Hematopoietic multipotent progenitor cell treated with erythropoietin and hydrocortisone succinate and interleukin-3 and kit ligand, for 8 days (in vitro differentiated cells): Measurements from ENCODE around the gene KRTAP6-2.

Experiments used
- DNase-seq: peaks from one replicate; pipeline ENCODE4 v3.0.0-alpha.2; 2015

Gene KRTAP6-2

DNA sequence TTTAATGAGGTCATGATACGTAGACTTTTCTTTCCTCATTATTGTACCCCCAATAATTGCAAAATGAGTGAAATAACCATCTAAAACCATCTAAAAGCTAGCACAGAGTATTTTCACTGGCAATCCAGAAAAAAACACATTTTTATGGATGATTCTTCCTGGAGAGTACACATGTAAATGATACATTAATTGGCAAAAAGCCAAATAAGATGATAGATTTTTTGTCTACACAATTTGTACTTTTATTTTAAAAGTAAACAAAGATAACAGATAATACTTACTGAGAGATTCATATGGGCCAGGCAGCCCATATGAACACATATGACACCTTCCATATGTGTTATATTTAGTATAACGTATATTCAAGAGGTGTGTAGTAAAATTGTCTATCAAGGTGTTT is 35.1 kb downstream of the KRTAP6-2 start:
- no peak for DNase-seq

DNA sequence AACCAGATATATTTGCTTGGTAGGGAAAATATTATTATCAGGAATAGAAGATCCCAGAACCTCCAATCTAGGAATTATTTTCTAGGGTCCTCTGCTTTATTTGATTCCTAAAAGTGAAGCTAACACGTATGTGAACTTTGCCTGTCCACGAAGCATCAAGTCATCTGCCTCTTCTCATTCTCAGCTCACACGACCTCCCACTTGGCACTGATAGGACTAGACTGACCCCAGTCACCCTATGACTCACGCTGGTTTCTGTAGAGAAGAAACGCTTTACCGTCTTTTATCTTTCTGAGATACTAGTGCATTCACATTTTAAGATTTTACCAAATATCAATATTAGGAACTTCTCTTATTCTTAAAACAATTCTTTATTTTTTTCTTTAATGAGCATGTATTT is 35.6 kb downstream of the KRTAP6-2 start:
- DNase-seq: no peak

DNA sequence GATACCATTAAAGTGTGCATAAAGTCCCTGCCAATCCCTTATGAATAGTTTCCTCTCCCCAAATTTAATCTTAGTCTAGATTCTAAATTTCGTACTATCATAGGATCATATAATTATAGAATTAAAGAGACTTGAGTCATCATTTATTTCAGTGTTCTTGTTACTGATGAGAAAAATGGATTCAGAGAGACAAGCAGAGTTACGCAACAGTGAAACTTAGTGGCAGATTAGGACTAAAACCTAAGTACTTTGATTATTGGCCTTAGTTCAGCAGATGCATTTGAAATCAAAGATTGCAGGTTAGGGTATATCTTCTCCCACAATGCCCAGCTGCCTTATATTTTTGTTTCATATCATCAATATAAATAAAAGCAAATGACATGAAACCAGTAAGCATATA is 36.7 kb downstream of the KRTAP6-2 start:
- DNase-seq: no peak

DNA sequence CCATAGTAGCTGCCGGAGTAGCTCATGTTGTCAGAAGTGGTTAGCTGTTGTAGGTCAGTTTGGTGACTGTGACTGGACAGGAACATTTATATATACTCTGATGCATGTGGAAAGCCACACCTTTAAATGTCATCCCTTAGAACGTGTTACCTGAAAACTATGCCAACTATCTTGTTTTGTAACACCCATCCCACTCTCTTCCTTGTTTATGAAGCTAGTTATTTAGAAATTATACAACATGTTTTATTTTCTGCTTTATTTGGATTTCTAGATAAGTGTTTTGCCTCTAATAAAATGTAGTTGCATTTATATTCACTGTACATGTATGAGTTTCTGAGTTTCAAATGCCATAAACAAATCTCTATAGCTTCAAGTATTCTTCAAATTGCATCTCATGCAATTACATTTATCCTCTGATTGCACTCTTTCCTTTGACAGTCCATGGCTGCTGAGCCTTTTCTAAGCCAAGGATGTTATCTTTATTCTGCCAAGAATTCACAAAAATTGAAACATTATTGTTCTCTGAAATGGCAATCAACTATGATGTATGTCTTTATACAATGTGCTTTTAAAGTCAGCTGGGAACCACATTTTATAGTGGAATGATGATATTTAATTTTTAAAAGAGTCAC is 37.3 kb downstream of the KRTAP6-2 start, which contains the start of gene KRTAP19-7:
KRTAP19-7 (minus strand) TSS at position 51 of the 632 bp plus-strand sequence; CDS start at position 26, 25 bp downstream.
- no peak for DNase-seq

DNA sequence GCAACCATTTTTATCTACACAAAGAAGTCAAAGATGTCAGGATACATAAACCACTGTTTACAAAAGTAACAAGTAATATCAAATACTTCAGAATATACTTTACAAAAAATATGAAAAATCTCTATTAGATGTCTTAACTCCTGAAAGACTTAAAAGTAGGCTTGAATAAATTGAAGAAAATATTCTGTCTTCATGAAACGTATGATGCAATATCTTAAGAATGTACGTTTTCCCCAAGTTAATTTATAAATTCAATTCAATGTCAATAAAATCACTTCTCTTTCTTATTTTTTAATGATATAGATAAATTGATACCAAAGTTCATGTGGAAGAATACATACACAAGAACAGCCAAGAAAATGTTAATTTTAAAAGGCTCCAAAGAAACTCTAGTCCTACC is 43.6 kb downstream of the KRTAP6-2 start:
- DNase-seq: no peak

DNA sequence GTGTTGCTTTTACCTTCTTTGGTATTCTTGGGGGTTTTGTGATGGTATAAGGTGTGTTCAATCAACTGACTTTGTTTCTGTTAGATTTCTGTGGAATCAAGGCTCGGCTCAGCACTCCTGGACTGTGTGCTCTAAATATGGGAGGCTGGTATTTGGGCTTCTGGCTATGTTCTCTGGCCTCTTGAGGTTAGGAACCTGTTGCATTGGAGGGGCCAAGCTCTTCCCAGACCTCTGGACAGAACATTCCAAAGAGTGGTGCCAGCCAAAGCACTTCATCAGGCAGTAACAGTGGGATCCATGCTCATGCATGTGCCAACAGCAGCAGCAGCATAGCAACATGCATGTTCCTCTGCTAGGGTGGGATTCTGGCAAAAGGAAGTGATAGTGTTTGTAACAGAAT is 45.9 kb downstream of the KRTAP6-2 start:
- DNase-seq: no peak
